ENCODE measurements around the gene NUDT21.

The NUDT21 gene

GRCh38 chr16:56462064-56462796, 11.1 kb upstream of the NUDT21 start:
- H3K4me1 ChIP-seq (ENCODE audit: control insufficient read depth, low read length), result no peaks in the 10 kb centered on the region
- H3K4me2 ChIP-seq (ENCODE audit: low read length), result no peak overlapping the region
- TF ChIP-seq CTCF (IDR thresholded peaks at IDR 0.05; ENCODE audit: low read depth, low read length, poor library complexity, severe bottlenecking) (no peak), EZH2phosphoT487 (IDR thresholded peaks at IDR 0.05; ENCODE audit: borderline replicate concordance, low read length) (no peak)
- no peak overlapping the region for H3K27ac ChIP-seq (ENCODE audit: low read depth, low read length)
- H3K36me3 ChIP-seq (ENCODE audit: control insufficient read depth, low read length), result peaks cover 86% of the 10 kb centered on the region
- H3K9me2 ChIP-seq (replicated peaks; ENCODE audit: control insufficient read depth, low read length), result no peaks in the 10 kb centered on the region
- no peak overlapping the region for H3K4me3 ChIP-seq (ENCODE audit: low read length)
- H3F3A ChIP-seq (ENCODE audit: control insufficient read depth, insufficient read depth), result no peaks in the 10 kb centered on the region
- H4K20me1 ChIP-seq (ENCODE audit: control insufficient read depth, insufficient read depth, low read depth, low read length), result no peaks in the 10 kb centered on the region; the same call in 1 of the 2 replicates
- H3K27me3 ChIP-seq (ENCODE audit: control insufficient read depth, low read length), result no peaks in the 10 kb centered on the region
- no peaks in the 10 kb centered on the region for H3K9me3 ChIP-seq (ENCODE audit: control insufficient read depth, insufficient read depth, low read length)
- H3K79me2 ChIP-seq (ENCODE audit: control insufficient read depth, low read length), result peaks cover 3% of the 10 kb centered on the region; the same call in 1 of the 2 replicates

GRCh38 chr16:56460101-56460500, 9.0 kb upstream of the NUDT21 start:
- Histone ChIP-seq H3K9me3 (ENCODE audit: control insufficient read depth, insufficient read depth, low read length) (no peaks in the 10 kb centered on the region), H3K27me3 (ENCODE audit: control insufficient read depth, low read length) (no peaks in the 10 kb centered on the region), H3K79me2 (ENCODE audit: control insufficient read depth, low read length) (peaks cover 3% of the 10 kb centered on the region; the same call in 1 of the 2 replicates), H3K4me2 (ENCODE audit: low read length) (no peak overlapping the region), H3K27ac (ENCODE audit: low read depth, low read length) (no peak overlapping the region), H3K4me1 (ENCODE audit: control insufficient read depth, low read length) (no peaks in the 10 kb centered on the region), H3K9me2 (replicated peaks; ENCODE audit: control insufficient read depth, low read length) (no peaks in the 10 kb centered on the region), H4K20me1 (ENCODE audit: control insufficient read depth, insufficient read depth, low read depth, low read length) (no peaks in the 10 kb centered on the region; the same call in 1 of the 2 replicates), H3F3A (ENCODE audit: control insufficient read depth, insufficient read depth) (no peaks in the 10 kb centered on the region), H3K36me3 (ENCODE audit: control insufficient read depth, low read length) (peaks cover 87% of the 10 kb centered on the region), H3K4me3 (ENCODE audit: low read length) (no peak overlapping the region)
- TF ChIP-seq CTCF (IDR thresholded peaks at IDR 0.05; ENCODE audit: low read depth, low read length, poor library complexity, severe bottlenecking) (no peak), EZH2phosphoT487 (IDR thresholded peaks at IDR 0.05; ENCODE audit: borderline replicate concordance, low read length) (no peak)

- peaks cover 5% of the 10 kb centered on the region for H3K4me1 ChIP-seq (ENCODE audit: control insufficient read depth, low read length)
- H3K27ac ChIP-seq (ENCODE audit: low read depth, low read length), result no peak overlapping the region
- H3K79me2 ChIP-seq (ENCODE audit: control insufficient read depth, low read length), result peaks cover 20% of the 10 kb centered on the region
- H3K4me3 ChIP-seq (ENCODE audit: low read length), result no peak overlapping the region
- H4K20me1 ChIP-seq (ENCODE audit: control insufficient read depth, insufficient read depth, low read depth, low read length), result no peaks in the 10 kb centered on the region; the same call in 1 of the 2 replicates
- H3K4me2 ChIP-seq (ENCODE audit: low read length), result no peak overlapping the region
- H3K27me3 ChIP-seq (ENCODE audit: control insufficient read depth, low read length), result no peaks in the 10 kb centered on the region
- TF ChIP-seq EZH2phosphoT487 (IDR thresholded peaks at IDR 0.05; ENCODE audit: borderline replicate concordance, low read length) (no peak), CTCF (IDR thresholded peaks at IDR 0.05; ENCODE audit: low read depth, low read length, poor library complexity, severe bottlenecking) (no peak)
- H3K9me2 ChIP-seq (replicated peaks; ENCODE audit: control insufficient read depth, low read length), result no peaks in the 10 kb centered on the region
- no peaks in the 10 kb centered on the region for H3K9me3 ChIP-seq (ENCODE audit: control insufficient read depth, insufficient read depth, low read length)
- H3F3A ChIP-seq (ENCODE audit: control insufficient read depth, insufficient read depth), result no peaks in the 10 kb centered on the region
- H3K36me3 ChIP-seq (ENCODE audit: control insufficient read depth, low read length), result peaks cover 90% of the 10 kb centered on the region
These were observed 6.9 kb upstream of the NUDT21 start for GRCh38 chr16:56457927-56458470.

All from DOHH2 (cell line).